Stimulated activated CD4-positive, alpha-beta T cell treated with anti-CD3 and anti-CD28 coated beads, Interleukin-12 subunit alpha, Interleukin-12 subunit beta, amount 100 ng/mL, for 4 hours (primary cell): ENCODE results near the gene NYAP2.

Experiments used
- DNase-seq: peaks from one replicate; pipeline ENCODE4 v3.0.0-alpha.2; 2020

The NYAP2 gene

DNA sequence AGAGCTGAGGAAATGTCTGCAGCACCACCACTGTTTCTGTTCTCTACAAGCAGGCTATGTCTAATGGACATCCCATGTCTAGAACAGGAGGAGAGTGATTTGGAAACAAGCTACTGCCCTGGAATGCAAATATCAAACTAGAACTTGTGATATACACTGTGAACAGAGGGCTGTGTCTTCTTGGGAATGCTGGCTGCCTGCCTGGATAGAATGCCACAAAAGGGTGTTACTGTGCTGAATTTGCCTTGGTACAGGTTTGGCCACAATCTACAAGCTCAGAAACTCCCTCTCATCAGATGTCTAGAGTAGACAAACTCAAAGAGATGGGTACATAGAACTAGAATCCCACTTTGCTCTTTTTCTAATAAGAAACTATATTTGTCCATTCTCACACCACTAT, 170.5 kb downstream of the NYAP2 start:
- no peak for DNase-seq

- no peak for DNase-seq
Measured at GRCh38 chr2:225573603-225574002, 174.1 kb downstream of the NYAP2 start.

DNA sequence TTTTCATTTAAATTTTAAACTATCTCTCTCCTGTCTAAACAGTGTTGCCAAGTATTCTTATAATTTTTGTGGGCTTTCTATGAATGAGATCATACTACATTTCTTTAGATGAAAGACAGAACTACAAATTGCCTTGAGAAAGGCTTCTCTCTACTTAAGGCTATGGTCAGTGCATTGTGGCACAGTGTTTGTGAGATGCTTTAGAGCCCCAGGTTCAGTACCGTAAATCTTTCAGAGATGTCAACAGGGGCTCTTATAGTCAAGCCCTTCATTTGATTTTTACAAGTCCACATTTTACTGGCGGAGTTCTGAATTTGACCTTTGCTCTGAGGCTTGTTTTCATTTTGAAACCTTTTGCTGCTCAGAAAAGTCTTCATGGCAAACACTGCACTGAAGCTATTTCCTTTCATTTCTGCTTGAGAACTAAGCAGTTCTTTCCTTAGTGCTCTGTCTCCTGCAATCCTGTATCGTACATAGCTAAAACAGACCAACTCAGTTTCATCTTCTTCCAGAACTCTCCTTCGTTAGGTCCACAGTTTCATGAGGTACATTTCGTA, 175.2 kb downstream of the NYAP2 start:
- DNase-seq = no peak

DNA sequence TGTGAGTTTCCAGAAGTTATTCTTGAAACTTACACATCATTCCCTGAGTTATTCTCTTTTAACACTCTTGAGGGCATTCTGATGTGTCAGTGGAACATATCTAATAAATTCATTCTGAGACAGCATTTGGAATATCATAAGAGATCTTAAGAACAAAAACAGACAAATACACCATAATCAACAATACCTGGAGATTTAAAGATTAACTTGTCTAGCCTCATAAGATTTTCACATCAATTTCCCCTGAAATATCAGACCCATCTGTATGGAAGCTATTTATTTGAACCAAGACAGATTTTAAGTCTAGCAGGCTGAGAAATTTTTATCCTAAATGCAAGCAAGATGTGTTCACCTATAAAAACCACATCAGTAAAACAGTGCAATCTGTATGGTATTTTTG, 181.6 kb downstream of the NYAP2 start:
- no peak for DNase-seq

DNA sequence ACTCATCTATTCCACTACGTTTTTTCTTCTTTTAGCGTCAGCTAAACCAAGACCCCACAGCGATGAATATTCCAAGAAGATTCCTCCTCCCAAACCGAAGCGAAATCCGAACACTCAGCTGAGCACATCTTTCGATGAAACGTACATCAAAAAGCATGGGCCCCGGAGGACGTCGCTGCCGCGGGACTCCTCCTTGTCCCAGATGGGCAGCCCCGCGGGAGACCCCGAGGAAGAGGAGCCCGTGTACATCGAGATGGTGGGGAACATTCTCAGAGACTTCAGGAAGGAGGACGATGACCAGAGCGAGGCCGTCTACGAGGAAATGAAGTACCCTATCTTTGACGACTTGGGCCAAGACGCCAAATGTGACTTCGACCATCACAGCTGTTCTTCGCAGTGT, 182.4 kb downstream of the NYAP2 start:
- no peak for DNase-seq

GRCh38 chr2:225582355-225583116, 183.0 kb downstream of the NYAP2 start:
- DNase-seq = no peak

- DNase-seq = no peak
Measured at GRCh38 chr2:225584796-225585195, 185.3 kb downstream of the NYAP2 start.

- no peak for DNase-seq
Measured at GRCh38 chr2:225590932-225591331, 191.4 kb downstream of the NYAP2 start.

- DNase-seq = no peak
Measured at GRCh38 chr2:225597911-225598310, 198.4 kb downstream of the NYAP2 start.

DNA sequence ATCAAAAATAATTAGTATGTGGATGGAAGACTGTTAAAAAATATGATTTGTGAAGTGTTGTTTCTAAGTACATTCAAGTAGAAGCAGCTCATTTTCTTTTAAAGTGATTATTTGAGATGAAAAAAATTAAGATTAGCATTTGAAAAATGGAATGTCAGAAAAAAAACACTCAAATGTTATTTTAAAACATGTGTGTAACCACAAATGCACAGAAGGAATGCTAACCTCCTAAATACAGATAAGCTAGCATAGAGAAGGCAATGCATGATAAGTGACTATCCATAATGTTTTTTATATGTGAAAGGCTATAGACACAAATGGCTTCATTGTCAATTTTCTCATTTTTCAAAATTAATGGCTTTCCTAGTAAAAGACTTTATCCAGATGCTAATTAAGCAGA, 198.9 kb downstream of the NYAP2 start:
- DNase-seq = no peak

- no peak for DNase-seq
Measured at GRCh38 chr2:225598897-225599296, 199.4 kb downstream of the NYAP2 start.

DNA sequence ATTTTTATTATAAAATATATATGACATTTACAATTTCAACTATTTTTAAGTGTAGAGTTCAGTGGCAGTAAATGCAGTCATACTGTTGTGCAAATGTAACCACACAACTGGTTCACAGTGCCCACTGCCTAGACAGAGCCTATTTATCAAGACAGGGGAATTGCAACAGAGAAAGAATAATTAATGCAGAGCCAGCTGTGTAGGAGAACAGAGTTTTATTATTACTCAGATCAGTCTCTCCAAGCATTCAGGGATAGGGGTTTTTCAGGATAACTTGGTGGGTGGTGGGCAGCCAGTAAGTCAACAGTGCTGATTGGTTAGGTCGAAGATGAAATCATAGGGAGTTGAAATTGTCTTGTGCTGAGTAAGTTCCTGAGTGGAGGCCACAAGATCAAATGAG, 200.3 kb downstream of the NYAP2 start:
- DNase-seq = no peak

- no peak for DNase-seq
Measured at GRCh38 chr2:225600444-225600843, 200.9 kb downstream of the NYAP2 start.

GRCh38 chr2:225600865-225601264, 201.4 kb downstream of the NYAP2 start:
- DNase-seq = no peak

DNA sequence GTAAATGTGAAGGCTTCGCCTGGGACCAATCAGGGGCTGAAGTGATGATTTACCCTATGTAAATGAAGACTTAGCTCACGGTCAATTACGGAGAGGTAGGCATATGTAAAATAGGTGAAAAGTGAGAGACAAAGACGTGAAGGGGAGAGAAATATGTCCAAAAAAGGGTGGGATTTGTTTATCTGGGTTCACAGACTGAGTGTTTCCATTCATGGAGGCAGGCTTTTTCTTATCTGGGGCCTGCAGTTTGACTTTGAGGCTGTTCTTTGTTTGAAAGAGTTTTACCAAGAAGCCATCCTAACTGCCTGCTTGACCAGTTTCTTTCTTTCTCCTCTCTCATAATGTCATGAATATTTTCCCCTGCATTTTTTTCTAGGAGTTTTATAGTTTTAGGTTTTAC, 202.7 kb downstream of the NYAP2 start:
- DNase-seq = no peak

- no peak for DNase-seq
Measured at GRCh38 chr2:225608136-225608535, 208.6 kb downstream of the NYAP2 start.

- no peak for DNase-seq
Measured at GRCh38 chr2:225612636-225613035, 213.1 kb downstream of the NYAP2 start.

DNA sequence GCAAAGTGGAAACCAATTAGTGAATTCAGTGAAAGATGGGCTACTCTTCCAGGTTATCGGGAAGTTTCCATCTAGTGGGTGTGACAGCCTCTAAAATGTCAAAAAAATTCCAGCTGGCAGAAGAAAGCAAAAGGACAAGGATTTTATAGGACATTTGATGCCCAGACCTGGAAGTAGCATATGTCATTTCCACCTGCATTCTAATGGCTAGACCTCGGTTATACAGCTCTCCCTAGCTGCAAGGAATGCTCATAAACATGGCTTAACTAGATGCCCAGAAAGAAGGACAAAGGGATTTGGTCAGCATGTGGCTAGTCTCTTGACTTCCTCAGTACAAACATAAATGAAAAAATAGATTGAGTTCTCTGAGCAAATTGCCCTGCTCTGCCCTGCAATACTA, 215.4 kb downstream of the NYAP2 start:
- DNase-seq = no peak

GRCh38 chr2:225615514-225615913, 216.0 kb downstream of the NYAP2 start:
- no peak for DNase-seq

DNA sequence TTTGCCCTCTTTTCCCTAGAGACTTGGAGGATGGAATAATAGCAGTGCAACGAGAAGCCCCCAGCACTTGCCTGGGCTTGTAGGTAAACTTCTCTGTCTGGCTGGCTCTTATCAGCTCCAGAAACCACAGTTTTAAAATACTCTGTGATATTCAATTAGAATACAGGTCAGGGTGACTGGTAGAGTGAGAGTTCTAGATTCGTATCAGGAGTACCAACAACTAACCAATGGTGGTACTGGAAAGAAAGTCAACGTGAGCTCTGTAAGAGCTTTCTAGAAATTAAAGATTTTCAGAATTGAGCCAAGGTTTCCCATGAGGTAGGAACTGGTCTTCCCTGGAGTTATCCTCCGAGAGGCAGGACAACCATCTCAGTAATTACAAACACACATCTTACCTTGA, 216.9 kb downstream of the NYAP2 start:
- DNase-seq = no peak

GRCh38 chr2:225616848-225617247, 217.3 kb downstream of the NYAP2 start:
- DNase-seq = no peak

- no peak for DNase-seq
Measured at GRCh38 chr2:225620227-225620626, 220.7 kb downstream of the NYAP2 start.

GRCh38 chr2:225630824-225631533, 231.5 kb downstream of the NYAP2 start:
- DNase-seq = no peak

DNA sequence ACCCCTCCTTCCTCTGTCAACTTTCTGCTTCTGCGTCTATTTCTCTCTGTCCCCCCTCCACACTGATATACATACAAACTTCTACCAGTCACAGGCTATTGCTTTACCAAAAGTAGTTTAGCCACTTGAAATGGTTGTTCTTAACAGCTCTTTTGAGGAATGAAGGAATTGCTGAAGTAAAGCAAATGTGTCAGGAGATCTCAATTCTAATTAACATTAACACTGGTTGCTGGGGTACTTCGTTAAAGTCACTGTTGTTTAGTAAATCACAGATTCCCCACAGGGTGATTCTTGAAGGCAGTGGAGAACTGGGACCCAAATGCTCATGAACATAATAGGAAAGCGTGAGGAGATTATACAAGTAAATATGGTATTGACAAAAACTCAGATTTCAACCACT, 232.8 kb downstream of the NYAP2 start:
- DNase-seq = no peak
